Liver (tissue), 9 donors: ENCODE data around the gene CMBL. TPM values are rescaled to one million over a fixed set of nuclear protein-coding genes. Genes with fewer than 3 reads are reported as not detected.
"Not testable (repeated sequence)": the region's sequence is repeated elsewhere in the genome, so short reads cannot be mapped to it uniquely, and the experiment has no call there.

Experiments used
- DNase-seq: peaks from one replicate; pipeline ENCODE4 v3.0.0-alpha.2; 2017; ENCODE audit warnings: low spot score
- H3K27ac ChIP-seq, 2 donors: one replicate each; pipeline ENCODE4 v1.7.0; 2013; ENCODE audit warnings: inconsistent platforms in 2 of 2, low read length in 2 of 2, control low read depth in 1 of 2, low read depth in 1 of 2, mild to moderate bottlenecking in 1 of 2
- H3K27me3 ChIP-seq, 4 donors: one replicate each; pipeline versions ENCODE4 v1.6.1 to v1.7.0; 2013; ENCODE audit warnings: low read length in 3 of 4, inconsistent platforms in 1 of 4, mild to moderate bottlenecking in 1 of 4, moderate library complexity in 1 of 4; ENCODE audit not compliant: control insufficient read depth in 4 of 4, insufficient read depth in 4 of 4
- H3K36me3 ChIP-seq, 4 donors: one replicate each; pipeline versions ENCODE4 v1.6.1 to v1.7.0; 2013; ENCODE audit warnings: low read length in 3 of 4, mild to moderate bottlenecking in 3 of 4, low read depth in 1 of 4, moderate library complexity in 1 of 4; ENCODE audit not compliant: control insufficient read depth in 4 of 4, insufficient read depth in 3 of 4
- H3K4me1 ChIP-seq, 4 donors: one replicate each; pipeline versions ENCODE4 v1.6.1 to v1.7.0; 2013; ENCODE audit warnings: low read length in 3 of 4, mild to moderate bottlenecking in 3 of 4, moderate library complexity in 1 of 4; ENCODE audit not compliant: control insufficient read depth in 4 of 4, insufficient read depth in 4 of 4
- H3K4me3 ChIP-seq, 3 donors: one replicate each; pipeline versions ENCODE4 v1.6.1 to v1.7.0; 2013; ENCODE audit warnings: low read length in 3 of 3, control low read depth in 1 of 3, low read depth in 1 of 3, mild to moderate bottlenecking in 1 of 3
- H3K9ac ChIP-seq, 2 donors: one replicate each; pipeline ENCODE4 v1.7.0; 2013; ENCODE audit warnings: low read length in 2 of 2, mild to moderate bottlenecking in 2 of 2, moderate library complexity in 2 of 2, control low read depth in 1 of 2, low read depth in 1 of 2
- H3K9me3 ChIP-seq, 4 donors: one replicate each; pipeline versions ENCODE4 v1.6.1 to v1.7.0; 2013; ENCODE audit warnings: low read length in 3 of 4; ENCODE audit not compliant: control insufficient read depth in 4 of 4
- ATF3 ChIP-seq: IDR thresholded peaks from 2 replicates; pipeline ENCODE4 v1.6.1; 2016; ENCODE audit warnings: antibody characterized with exemption
- CTCF ChIP-seq: fragments of 150-350 bp; IDR thresholded peaks from 2 replicates; pipeline ENCODE4 v1.5.1; 2017; ENCODE audit warnings: improper control_type of control experiment, low read depth, low read length; ENCODE audit not compliant: missing input control
- EGR1 ChIP-seq, 2 donors: IDR thresholded peaks; 2 replicates each; pipeline ENCODE4 v1.6.1; 2016 to 2018; ENCODE audit warnings: antibody characterized with exemption in 2 of 2, low read depth in 2 of 2
- FOXA1 ChIP-seq: IDR thresholded peaks from 2 replicates; pipeline ENCODE4 v1.6.1; 2016; ENCODE audit warnings: antibody characterized with exemption
- FOXA2 ChIP-seq: IDR thresholded peaks from 2 replicates; pipeline ENCODE4 v1.6.1; 2016; ENCODE audit warnings: antibody characterized with exemption
- GABPA ChIP-seq, 2 donors: IDR thresholded peaks in 1 of 2; conservative IDR thresholded peaks in 1 of 2; 2 replicates each; pipeline ENCODE4 v1.6.1; 2016; ENCODE audit warnings: antibody characterized with exemption in 2 of 2, mild to moderate bottlenecking in 1 of 2, moderate library complexity in 1 of 2
- HNF4A ChIP-seq, 2 donors: conservative IDR thresholded peaks; 2 replicates each; pipeline ENCODE4 v1.6.1; 2016; ENCODE audit warnings: antibody characterized with exemption in 2 of 2, mild to moderate bottlenecking in 2 of 2
- HNF4G ChIP-seq: IDR thresholded peaks from 2 replicates; pipeline ENCODE4 v1.6.1; 2016; ENCODE audit warnings: antibody characterized with exemption
- JUND ChIP-seq, 2 donors: IDR thresholded peaks; 2 replicates each; pipeline ENCODE4 v1.6.1; 2016; ENCODE audit warnings: antibody characterized with exemption in 2 of 2
- MAX ChIP-seq: IDR thresholded peaks from 2 replicates; pipeline ENCODE4 v1.6.1; 2016; ENCODE audit warnings: antibody characterized with exemption
- NR2F2 ChIP-seq: IDR thresholded peaks from 2 replicates; pipeline ENCODE4 v1.6.1; 2016; ENCODE audit warnings: antibody characterized with exemption
- REST ChIP-seq: IDR thresholded peaks from 2 replicates; pipeline ENCODE4 v1.6.1; 2016; ENCODE audit warnings: antibody characterized with exemption, mild to moderate bottlenecking
- RXRA ChIP-seq, 2 donors: IDR thresholded peaks; 2 replicates each; pipeline ENCODE4 v1.6.1; 2017 to 2018; ENCODE audit warnings: antibody characterized with exemption in 2 of 2, mild to moderate bottlenecking in 1 of 2
- SP1 ChIP-seq: IDR thresholded peaks from 2 replicates; pipeline ENCODE4 v1.6.1; 2018; ENCODE audit warnings: antibody characterized with exemption, mild to moderate bottlenecking
- TAF1 ChIP-seq: conservative IDR thresholded peaks from 2 replicates; pipeline ENCODE4 v1.6.1; 2016; ENCODE audit warnings: antibody characterized with exemption, mild to moderate bottlenecking
- YY1 ChIP-seq: IDR thresholded peaks from 2 replicates; pipeline ENCODE4 v1.6.1; 2016; ENCODE audit warnings: antibody characterized with exemption, mild to moderate bottlenecking
- ZBTB33 ChIP-seq: IDR thresholded peaks from 2 replicates; pipeline ENCODE4 v1.6.1; 2016; ENCODE audit warnings: antibody characterized with exemption
- WGBS: extraction: QIAGEN DNeasy Blood & Tissue Kit; methylation state at CpG from one replicate; pipeline ENCODE4 v1.1.7; 2013; 5-methylcytosine and 5-hydroxymethylcytosine counted together
- polyA plus RNA-seq, 2 donors: library from polyadenylated mRNA; stranded (reverse) in 1 of 2; unstranded in 1 of 2; fragments of 200-250 nt in 1 of 2; fragments of >200 nt in 1 of 2; fragmentation: Nextera tagmentation in 1 of 2; extraction: Ambion mirVana in 1 of 2; gene quantifications; one replicate each; pipeline versions ENCODE4 v1.2.1 to v1.2.3, GENCODE V29; 2013 to 2015
- total RNA-seq, 2 donors: library from RNA; depleted of rRNA; stranded (reverse); fragments of >200 nt; gene quantifications; one replicate each; pipeline ENCODE4 v1.2.3, GENCODE V29; 2014
- donor health status: healthy.
- donor health status: healthy.
- donor health status: healthy.
- donor health status: healthy.
- donor health status: healthy.

The CMBL gene
- total and polyA plus RNA-seq, 4 donors = 6.8 to 56.1 (median 41.7) TPM

- TF ChIP-seq REST = no peak
Observed at GRCh38 chr5:10351199-10351905, 43.6 kb upstream of the CMBL start (continued).

- H3K4me3 ChIP-seq = no peak overlapping the region
- no peak overlapping the region for H3K27ac ChIP-seq
- 95% methylated on average over 2 of the region's 2 CpGs for WGBS
- H3K36me3 ChIP-seq = no peaks in the 10 kb centered on the region
- DNase-seq = no peak
- H3K9me3 ChIP-seq = no peaks in the 10 kb centered on the region
- H3K27me3 ChIP-seq = no peaks in the 10 kb centered on the region
- H3K9ac ChIP-seq = no peak overlapping the region
- peaks cover 0 to 6% (median 0%) of the 10 kb centered on the region in 4 donors for H3K4me1 ChIP-seq
- TF ChIP-seq ZBTB33 = no peak
- TF ChIP-seq HNF4A (conservative IDR thresholded peaks at IDR 0.05) = no peak
- TF ChIP-seq FOXA2 = no peak
- TF ChIP-seq HNF4G = no peak
- TF ChIP-seq FOXA1 = no peak
- no peak for TF ChIP-seq YY1
- TF ChIP-seq GABPA (IDR thresholded peaks at IDR 0.05 in 1 of 2, conservative IDR thresholded peaks at IDR 0.05 in 1 of 2) = no peak
- TF ChIP-seq REST = no peak
- TF ChIP-seq CTCF = no peak
- TF ChIP-seq SP1 = no peak
- TF ChIP-seq ATF3 = no peak
- no peak for TF ChIP-seq EGR1 (IDR thresholded peaks at IDR 0.05; ENCODE audit: low read depth in 2 of 2)
- TF ChIP-seq JUND (IDR thresholded peaks at IDR 0.05) = no peak
- no peak for TF ChIP-seq TAF1
- no peak for TF ChIP-seq RXRA (IDR thresholded peaks at IDR 0.05)
- no peak for TF ChIP-seq NR2F2
- TF ChIP-seq MAX = no peak
Observed at GRCh38 chr5:10348258-10348657, 40.6 kb upstream of the CMBL start.

- not testable (repeated sequence) for H3K9me3 ChIP-seq, H3K4me3 ChIP-seq, DNase-seq, H3K27ac ChIP-seq, H3K9ac ChIP-seq, H3K27me3 ChIP-seq, H3K36me3 ChIP-seq, H3K4me1 ChIP-seq
- WGBS = 98% methylated on average over 5 of the region's 5 CpGs
Observed at GRCh38 chr5:10344461-10345106, 36.9 kb upstream of the CMBL start.
